HepG2 (cell line): ENCODE measurements around the gene UCKL1. TPM values are rescaled to one million over a fixed set of nuclear protein-coding genes. Genes with fewer than 3 reads are reported as not detected.

Experiments
- ATF7-NPFF ChIP-seq: sonication (generic); formaldehyde crosslinking; IDR thresholded peaks from 2 replicates; pipeline ENCODE4 v1.8.1; 2023; ENCODE audit warnings: mild to moderate bottlenecking, low read depth, missing genetic modification reagents, moderate library complexity
- GTF3A ChIP-seq: sonication (generic); formaldehyde crosslinking; conservative IDR thresholded peaks from 2 replicates; pipeline ENCODE4 v1.4.0; 2020; ENCODE audit warnings: mild to moderate bottlenecking, missing genetic modification reagents
- HNF4A ChIP-seq: sonication (generic); formaldehyde crosslinking; IDR thresholded peaks from 2 replicates; pipeline ENCODE4 v1.4.0; 2020; ENCODE audit warnings: missing genetic modification reagents
- IRF2 ChIP-seq: IDR thresholded peaks from 2 replicates; pipeline ENCODE4 v1.6.1; 2018; ENCODE audit warnings: missing genetic modification reagents, missing compliant biosample characterization
- PHF20 ChIP-seq: sonication (generic); formaldehyde crosslinking; IDR thresholded peaks from 2 replicates; pipeline ENCODE4 v1.5.0; 2020; ENCODE audit warnings: mild to moderate bottlenecking, missing genetic modification reagents
- PHF21A ChIP-seq: sonication (generic); formaldehyde crosslinking; IDR thresholded peaks from 2 replicates; pipeline ENCODE4 v1.5.0; 2020; ENCODE audit warnings: mild to moderate bottlenecking, missing genetic modification reagents
- REXO4 ChIP-seq: sonication (generic); formaldehyde crosslinking; IDR thresholded peaks from 2 replicates; pipeline ENCODE4 v1.8.0; 2022; ENCODE audit warnings: missing genetic modification reagents, mild to moderate bottlenecking, borderline replicate concordance
- RNF2 ChIP-seq: fragments of 450-650 bp; conservative IDR thresholded peaks from 2 replicates; pipeline ENCODE4 v1.6.1; 2016; ENCODE audit warnings: low read depth
- SMYD3 ChIP-seq: sonication (generic); formaldehyde crosslinking; IDR thresholded peaks from 2 replicates; pipeline ENCODE4 v1.8.1; 2023; ENCODE audit warnings: mild to moderate bottlenecking, missing genetic modification reagents
- TP53 ChIP-seq: sonication (generic); formaldehyde crosslinking; conservative IDR thresholded peaks from 2 replicates; pipeline ENCODE4 v1.4.0; 2020; ENCODE audit warnings: missing genetic modification reagents
- ZFP36 ChIP-seq: fragments of 150-350 bp; IDR thresholded peaks from 2 replicates; pipeline ENCODE4 v1.6.1; 2018; ENCODE audit warnings: borderline replicate concordance, low read length, low read depth; ENCODE audit not compliant: partially characterized antibody
- ZNF205 ChIP-seq: IDR thresholded peaks from 2 replicates; pipeline ENCODE4 v1.6.1; 2018; ENCODE audit warnings: missing biosample characterization, missing genetic modification reagents
- ZNF552 ChIP-seq: sonication (generic); formaldehyde crosslinking; IDR thresholded peaks from 2 replicates; pipeline ENCODE4 v1.9.0; 2022; ENCODE audit warnings: missing genetic modification reagents, mild to moderate bottlenecking, borderline replicate concordance
- ZNF589 ChIP-seq: sonication (generic); formaldehyde crosslinking; conservative IDR thresholded peaks from 2 replicates; pipeline ENCODE4 v1.8.0; 2022; ENCODE audit warnings: mild to moderate bottlenecking, moderate library complexity, missing genetic modification reagents
- ZNF747 ChIP-seq: sonication (generic); formaldehyde crosslinking; IDR thresholded peaks from 2 replicates; pipeline ENCODE4 v1.8.1; 2023; ENCODE audit warnings: missing genetic modification reagents, mild to moderate bottlenecking, borderline replicate concordance
- ZNF777 ChIP-seq: sonication (generic); formaldehyde crosslinking; IDR thresholded peaks from 2 replicates; pipeline ENCODE4 v1.4.0; 2020; ENCODE audit warnings: missing genetic modification reagents
- polyA plus RNA-seq, 8 experiments: library from polyadenylated mRNA; depleted of rRNA in 3 of 8; stranded (reverse) in 7 of 8; unstranded in 1 of 8; fragments of >200 nt; fragmentation: Illumina TruSeq in 4 of 8; extraction: Trizol in 4 of 8; gene quantifications; 2 replicates each; pipeline versions ENCODE4 v1.2.1 to v1.2.3, GENCODE V29; 2011 to 2016; ENCODE audit warnings: low read depth in 4 of 8, missing spikeins in 1 of 8, mixed read lengths in 1 of 8; ENCODE audit not compliant: insufficient read depth in 1 of 8
- total RNA-seq, 5 experiments: library from RNA; depleted of rRNA; stranded (reverse); fragments of >200 nt; fragmentation: Illumina TruSeq; extraction: Trizol; gene quantifications; 2 replicates each; pipeline ENCODE4 v1.2.3, GENCODE V29; 2016; ENCODE audit warnings: low read depth in 1 of 5
- TF ChIP-seq, protein P1 (sequence below): sonication (generic); formaldehyde crosslinking; IDR thresholded peaks from 2 replicates; pipeline ENCODE4 v1.5.0; 2020; ENCODE audit warnings: missing genetic modification reagents
- TF ChIP-seq, protein P2 (sequence below): sonication (generic); formaldehyde crosslinking; IDR thresholded peaks from 2 replicates; pipeline ENCODE4 v1.5.0; 2020; ENCODE audit warnings: missing genetic modification reagents, mild to moderate bottlenecking, borderline replicate concordance
- TF ChIP-seq, protein P3 (sequence below): fragments of 450-650 bp; IDR thresholded peaks from 2 replicates; pipeline ENCODE4 v1.6.1; 2017
- TF ChIP-seq, protein P4 (sequence below): sonication (generic); formaldehyde crosslinking; IDR thresholded peaks from 2 replicates; pipeline ENCODE4 v1.5.1; 2020; ENCODE audit warnings: mild to moderate bottlenecking, missing genetic modification reagents, moderate library complexity
- TF ChIP-seq, protein P5 (sequence below): IDR thresholded peaks from 2 replicates; pipeline ENCODE4 v1.6.1; 2016; ENCODE audit warnings: missing compliant biosample characterization, missing genetic modification reagents, borderline replicate concordance
- TF ChIP-seq, protein P6 (sequence below): sonication (generic); formaldehyde crosslinking; IDR thresholded peaks from 2 replicates; pipeline ENCODE4 v1.4.0; 2020; ENCODE audit warnings: missing genetic modification reagents

UCKL1 gene
- total and polyA plus RNA-seq, 2 of the 13 experiments (the other 11 are each of a cell fraction or from before 2014, with no cell fraction given): 50.2 to 126 TPM

DNA sequence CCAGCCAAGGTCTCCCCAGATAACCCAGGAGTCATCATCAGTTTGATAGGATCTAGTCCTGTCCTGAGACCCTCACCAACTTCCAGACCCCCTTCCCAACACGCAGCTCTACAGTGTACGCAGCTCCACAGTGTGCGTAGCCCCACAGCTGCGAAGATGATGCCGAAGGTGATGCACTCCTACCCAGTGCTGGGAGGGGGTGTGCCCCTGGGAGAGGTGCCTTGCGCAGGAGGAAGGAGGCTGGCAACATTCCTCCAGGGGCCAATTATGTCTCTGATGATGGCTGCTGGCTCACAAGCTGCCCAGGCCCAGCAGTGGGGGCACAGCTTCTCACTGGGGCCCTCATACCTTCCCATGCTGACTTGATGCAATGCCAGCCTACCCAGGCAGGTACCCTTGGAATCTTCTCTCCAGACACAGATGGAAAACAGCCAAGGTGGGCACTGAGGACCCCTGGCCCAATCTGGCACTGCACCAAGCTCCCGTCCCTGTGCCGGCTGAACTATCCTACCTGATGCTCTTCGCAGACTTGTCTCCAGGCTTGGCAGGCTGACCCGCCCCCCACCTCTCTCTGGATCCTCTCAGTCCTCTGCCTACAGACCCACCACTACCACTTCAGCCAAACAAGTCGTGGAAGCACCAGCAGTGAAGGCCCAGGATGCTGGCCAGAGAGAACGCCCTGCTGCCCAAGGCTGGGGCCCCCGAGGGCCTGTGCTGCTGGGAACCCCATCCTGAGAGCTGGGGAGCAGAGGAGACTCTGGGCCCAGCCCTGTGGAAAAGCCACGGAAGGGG, 12.1 kb upstream of the UCKL1 start (continued):
- TF ChIP-seq, protein P1, sequence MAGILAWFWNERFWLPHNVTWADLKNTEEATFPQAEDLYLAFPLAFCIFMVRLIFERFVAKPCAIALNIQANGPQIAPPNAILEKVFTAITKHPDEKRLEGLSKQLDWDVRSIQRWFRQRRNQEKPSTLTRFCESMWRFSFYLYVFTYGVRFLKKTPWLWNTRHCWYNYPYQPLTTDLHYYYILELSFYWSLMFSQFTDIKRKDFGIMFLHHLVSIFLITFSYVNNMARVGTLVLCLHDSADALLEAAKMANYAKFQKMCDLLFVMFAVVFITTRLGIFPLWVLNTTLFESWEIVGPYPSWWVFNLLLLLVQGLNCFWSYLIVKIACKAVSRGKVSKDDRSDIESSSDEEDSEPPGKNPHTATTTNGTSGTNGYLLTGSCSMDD (CRISPR knock-in tag): 0 out of 2 replicates have a peak, but pooled peaks have one; percentile 38
- TF ChIP-seq ZNF205 (CRISPR knock-in tag) (no peak), SMYD3 (CRISPR knock-in tag) (no peak), ATF7-NPFF (CRISPR knock-in tag) (no peak), TP53 (CRISPR knock-in tag) (no peak), RNF2 (0 out of 2 replicates have a peak, but pooled peaks have one; percentile 7), GTF3A (CRISPR knock-in tag) (no peak), ZFP36 (no peak), PHF21A (CRISPR knock-in tag) (no peak), ZNF747 (CRISPR knock-in tag) (no peak), REXO4 (CRISPR knock-in tag) (no peak), HNF4A (CRISPR knock-in tag) (no peak), ZNF552 (0 out of 2 replicates have a peak, but pooled peaks have one; percentile 22), IRF2 (CRISPR knock-in tag) (no peak), ZNF589 (CRISPR knock-in tag) (no peak; the same call in 1 of the 2 replicates), ZNF777 (no peak), PHF20 (CRISPR knock-in tag) (no peak)
- TF ChIP-seq, protein P2, sequence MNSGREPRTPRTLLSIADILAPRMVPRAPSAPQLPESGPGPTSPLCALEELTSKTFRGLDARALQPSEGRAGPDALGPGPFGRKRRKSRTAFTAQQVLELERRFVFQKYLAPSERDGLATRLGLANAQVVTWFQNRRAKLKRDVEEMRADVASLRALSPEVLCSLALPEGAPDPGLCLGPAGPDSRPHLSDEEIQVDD (CRISPR knock-in tag): 0 out of 2 replicates have a peak, but pooled peaks have one; percentile 56
- TF ChIP-seq, protein P3, sequence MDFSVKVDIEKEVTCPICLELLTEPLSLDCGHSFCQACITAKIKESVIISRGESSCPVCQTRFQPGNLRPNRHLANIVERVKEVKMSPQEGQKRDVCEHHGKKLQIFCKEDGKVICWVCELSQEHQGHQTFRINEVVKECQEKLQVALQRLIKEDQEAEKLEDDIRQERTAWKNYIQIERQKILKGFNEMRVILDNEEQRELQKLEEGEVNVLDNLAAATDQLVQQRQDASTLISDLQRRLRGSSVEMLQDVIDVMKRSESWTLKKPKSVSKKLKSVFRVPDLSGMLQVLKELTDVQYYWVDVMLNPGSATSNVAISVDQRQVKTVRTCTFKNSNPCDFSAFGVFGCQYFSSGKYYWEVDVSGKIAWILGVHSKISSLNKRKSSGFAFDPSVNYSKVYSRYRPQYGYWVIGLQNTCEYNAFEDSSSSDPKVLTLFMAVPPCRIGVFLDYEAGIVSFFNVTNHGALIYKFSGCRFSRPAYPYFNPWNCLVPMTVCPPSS: no peak
- TF ChIP-seq, protein P4, sequence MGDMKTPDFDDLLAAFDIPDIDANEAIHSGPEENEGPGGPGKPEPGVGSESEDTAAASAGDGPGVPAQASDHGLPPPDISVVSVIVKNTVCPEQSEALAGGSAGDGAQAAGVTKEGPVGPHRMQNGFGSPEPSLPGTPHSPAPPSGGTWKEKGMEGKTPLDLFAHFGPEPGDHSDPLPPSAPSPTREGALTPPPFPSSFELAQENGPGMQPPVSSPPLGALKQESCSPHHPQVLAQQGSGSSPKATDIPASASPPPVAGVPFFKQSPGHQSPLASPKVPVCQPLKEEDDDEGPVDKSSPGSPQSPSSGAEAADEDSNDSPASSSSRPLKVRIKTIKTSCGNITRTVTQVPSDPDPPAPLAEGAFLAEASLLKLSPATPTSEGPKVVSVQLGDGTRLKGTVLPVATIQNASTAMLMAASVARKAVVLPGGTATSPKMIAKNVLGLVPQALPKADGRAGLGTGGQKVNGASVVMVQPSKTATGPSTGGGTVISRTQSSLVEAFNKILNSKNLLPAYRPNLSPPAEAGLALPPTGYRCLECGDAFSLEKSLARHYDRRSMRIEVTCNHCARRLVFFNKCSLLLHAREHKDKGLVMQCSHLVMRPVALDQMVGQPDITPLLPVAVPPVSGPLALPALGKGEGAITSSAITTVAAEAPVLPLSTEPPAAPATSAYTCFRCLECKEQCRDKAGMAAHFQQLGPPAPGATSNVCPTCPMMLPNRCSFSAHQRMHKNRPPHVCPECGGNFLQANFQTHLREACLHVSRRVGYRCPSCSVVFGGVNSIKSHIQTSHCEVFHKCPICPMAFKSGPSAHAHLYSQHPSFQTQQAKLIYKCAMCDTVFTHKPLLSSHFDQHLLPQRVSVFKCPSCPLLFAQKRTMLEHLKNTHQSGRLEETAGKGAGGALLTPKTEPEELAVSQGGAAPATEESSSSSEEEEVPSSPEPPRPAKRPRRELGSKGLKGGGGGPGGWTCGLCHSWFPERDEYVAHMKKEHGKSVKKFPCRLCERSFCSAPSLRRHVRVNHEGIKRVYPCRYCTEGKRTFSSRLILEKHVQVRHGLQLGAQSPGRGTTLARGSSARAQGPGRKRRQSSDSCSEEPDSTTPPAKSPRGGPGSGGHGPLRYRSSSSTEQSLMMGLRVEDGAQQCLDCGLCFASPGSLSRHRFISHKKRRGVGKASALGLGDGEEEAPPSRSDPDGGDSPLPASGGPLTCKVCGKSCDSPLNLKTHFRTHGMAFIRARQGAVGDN (CRISPR knock-in tag): no peak
- TF ChIP-seq, protein P5, sequence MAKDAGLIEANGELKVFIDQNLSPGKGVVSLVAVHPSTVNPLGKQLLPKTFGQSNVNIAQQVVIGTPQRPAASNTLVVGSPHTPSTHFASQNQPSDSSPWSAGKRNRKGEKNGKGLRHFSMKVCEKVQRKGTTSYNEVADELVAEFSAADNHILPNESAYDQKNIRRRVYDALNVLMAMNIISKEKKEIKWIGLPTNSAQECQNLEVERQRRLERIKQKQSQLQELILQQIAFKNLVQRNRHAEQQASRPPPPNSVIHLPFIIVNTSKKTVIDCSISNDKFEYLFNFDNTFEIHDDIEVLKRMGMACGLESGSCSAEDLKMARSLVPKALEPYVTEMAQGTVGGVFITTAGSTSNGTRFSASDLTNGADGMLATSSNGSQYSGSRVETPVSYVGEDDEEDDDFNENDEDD (CRISPR knock-in tag): no peak
- TF ChIP-seq, protein P6, sequence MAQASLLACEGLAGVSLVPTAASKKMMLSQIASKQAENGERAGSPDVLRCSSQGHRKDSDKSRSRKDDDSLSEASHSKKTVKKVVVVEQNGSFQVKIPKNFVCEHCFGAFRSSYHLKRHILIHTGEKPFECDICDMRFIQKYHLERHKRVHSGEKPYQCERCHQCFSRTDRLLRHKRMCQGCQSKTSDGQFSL (CRISPR knock-in tag): no peak
